Hematopoietic multipotent progenitor cell (in vitro differentiated cells): ENCODE data around the gene TRIO. TPM values are rescaled to one million over a fixed set of nuclear protein-coding genes. Genes with fewer than 3 reads are reported as not detected.

Source experiments
- DNase-seq, 3 donors: peaks; one replicate each; pipeline ENCODE4 v3.0.0-alpha.2; 2011 to 2015; ENCODE audit warnings: low read depth in 2 of 3, low spot score in 2 of 3
- total RNA-seq: library from RNA; depleted of rRNA; stranded (reverse); fragments of >200 nt; gene quantifications from one replicate; pipeline ENCODE4 v1.2.3, GENCODE V29; 2012

The TRIO gene
- total RNA-seq, 1 donor = 69.2 TPM

DNA sequence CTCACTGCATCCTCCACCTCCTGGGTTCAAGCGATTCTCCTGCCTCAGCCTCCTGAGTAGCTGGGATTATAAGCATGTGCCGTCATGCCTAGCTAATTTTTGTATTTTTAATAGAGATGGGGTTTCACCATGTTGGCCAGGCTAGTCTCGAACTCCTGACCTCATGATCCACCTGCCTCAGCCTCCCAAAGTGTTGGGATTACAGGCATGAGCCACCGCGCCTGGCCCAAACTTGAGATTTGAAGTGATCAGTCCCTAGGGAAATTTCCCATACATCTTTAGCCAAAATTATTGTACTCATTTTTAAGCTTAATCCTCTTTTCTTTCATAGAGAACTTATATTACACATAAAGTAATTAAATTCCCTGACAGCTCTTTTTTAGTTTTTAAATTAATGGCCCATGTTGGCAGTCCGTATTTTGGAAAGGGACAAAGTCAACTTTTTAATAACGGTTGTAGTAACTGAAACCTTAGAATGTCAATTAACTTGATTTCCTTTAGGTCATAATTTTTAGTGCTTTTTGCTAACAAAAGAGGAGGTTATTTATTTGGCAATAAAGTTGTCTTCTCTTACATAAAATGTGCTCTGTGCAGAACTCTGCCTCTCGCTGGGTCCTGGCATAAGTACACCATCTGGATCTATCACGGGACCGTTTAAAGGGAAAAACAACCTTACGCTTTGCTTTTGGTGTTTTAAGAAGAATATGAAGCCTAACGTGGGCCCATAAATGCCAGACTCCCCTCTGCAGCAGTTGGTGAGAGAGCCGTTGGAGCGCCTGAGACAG is 296.1 kb downstream of the TRIO start:
- DNase-seq = no peak

DNA sequence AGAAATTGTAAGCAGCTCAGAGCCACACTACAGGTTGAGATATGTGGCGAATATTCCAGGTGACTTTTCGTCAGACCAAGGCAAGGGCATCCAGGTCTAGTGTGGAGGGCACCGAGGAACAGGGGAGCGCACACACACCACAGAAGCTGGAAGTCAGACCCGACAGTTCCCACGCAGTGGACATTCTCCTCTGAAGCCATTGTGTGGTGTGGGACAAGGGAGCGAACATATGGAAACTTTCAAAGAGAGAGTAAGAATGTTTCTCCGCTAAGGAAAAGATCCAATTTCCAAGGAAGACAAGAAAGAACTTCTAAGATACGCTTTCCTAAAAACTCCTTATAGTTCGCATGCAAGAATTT is 297.1 kb downstream of the TRIO start:
- no peak for DNase-seq

DNA sequence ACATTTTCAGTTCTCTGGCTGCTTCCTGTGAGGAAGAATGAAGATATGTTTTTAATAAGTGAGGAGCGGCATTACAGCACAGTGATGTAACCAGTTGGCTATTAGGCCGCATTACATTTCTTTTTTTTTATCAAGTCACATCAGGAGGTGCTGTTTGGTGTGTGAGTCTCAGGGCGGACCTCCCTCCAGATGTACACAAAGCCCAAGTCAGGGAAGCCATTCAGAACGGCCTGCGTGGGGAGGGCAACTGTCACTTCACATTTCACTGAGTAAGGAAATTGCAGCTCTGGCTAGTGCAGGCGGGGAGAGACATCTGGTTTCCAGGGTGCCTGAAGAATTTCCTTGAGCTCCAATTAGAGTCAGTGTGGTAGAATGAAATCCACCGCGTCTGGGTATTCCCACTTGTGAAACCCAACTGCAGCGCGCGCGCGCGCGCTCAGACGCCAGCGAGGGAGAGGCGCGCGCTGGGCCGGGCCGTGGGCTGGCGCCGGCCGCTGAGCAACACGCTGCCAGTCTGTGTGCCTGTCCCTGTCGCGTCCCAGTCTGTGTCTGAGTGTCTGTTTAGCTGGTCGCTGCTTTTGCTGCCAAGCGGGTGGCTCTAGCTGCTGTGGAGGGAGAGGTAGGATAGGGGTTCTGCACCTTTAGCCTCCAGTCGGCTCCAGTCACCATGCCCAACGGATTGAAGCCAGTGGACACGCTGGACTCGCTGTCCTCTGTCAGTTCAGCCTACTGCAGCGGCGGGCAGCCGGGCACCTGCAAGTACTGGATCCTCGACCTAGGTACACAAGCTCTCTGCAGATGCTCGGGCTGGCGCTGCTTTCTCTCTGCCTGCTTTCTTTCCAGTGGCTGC is 297.7 kb downstream of the TRIO start:
- no peak for DNase-seq

DNA sequence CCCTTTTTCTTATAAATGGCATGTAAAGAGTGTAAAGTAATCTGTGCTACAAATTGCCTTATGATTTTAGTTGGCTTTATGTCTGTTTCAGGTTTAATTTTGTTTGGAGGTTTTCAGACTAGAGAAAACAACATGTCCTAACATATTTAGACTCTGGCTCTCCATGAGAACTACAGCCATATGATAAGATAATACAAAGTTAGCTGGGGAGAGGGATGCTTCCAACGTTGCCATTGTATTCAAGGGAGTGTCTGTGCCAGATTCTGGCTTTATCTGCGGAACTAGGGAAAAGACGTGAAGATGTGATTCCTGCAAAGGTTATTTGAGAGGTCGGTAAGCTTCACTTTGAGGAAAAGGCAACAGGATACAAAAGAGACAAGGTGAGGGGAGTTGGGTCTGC is 298.5 kb downstream of the TRIO start:
- no peak for DNase-seq

DNA sequence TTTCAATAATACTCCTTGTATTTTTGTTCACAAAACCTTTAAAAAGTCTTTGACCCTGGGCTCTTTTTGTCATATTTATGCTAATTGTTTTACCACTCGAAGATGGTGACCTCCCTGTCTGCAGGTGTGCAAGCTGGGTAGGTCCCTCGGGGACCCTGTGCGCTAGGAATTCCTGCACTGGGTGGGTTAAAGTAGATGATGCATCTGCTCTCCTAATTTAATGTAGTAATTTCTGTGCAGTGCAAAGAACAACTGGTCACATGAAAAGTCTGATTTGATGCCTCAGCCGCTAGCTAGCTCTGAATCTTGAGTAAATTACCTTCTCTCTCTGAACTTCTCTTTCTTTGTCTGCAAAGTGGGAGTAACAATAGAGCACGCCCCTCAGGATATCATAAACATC is 299.4 kb downstream of the TRIO start:
- DNase-seq = no peak

DNA sequence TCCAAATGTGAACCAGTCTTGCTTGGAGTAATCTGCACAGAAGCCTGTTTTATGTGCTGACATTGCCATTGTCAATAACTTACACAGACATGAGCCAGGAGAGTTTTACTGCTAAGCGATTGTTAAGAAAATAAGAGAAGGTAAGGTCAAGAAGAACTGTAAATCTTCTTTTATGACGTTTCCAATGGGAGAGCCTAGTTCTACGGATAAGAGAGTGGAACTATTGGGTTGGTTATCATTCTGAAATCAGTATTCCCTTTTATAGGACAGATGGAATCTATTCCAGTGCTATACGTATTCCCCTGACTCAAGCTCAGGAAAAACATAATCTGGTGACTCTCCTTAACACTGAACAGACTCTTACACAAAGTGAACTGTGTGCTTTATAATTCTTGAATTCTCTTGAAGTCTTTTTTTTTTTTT is 300.5 kb downstream of the TRIO start:
- no peak for DNase-seq

DNA sequence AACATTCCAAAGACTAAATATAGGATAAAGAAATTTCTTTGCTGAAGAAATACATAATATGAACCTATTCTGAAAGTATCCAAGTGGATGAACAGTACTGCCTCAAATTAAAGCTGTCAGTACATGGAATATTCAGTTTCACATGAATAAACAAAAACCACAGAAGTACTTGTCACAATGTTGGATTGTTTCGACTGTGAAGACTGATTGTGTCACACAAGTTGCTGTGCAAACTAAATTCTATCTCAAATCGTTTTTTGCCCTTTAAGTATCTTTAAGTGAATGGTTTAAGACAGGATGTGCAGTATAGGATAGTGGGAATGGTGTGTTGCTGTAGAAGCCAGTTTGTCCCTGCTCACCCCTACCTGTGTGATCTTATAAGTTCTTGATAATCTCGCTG is 301.0 kb downstream of the TRIO start:
- no peak for DNase-seq

DNA sequence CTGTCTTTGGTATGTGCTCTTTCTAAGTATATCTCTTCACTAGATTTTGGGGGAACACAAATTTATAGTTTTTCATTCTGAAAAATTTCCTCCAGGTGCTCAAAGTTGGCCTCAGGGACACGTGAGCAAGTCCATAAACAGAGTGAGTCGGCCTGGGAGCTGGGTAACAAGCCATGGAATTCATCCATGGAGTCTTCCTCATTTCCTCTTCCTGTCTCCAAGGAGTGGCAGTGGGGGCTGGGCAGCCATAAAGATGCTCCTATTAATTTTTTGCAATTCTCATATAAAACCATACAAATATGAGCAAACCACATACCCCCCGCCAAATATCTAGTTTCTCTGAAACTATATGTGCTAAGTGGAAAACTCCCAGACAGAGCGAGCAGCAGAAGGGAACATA is 301.9 kb downstream of the TRIO start:
- no peak for DNase-seq

DNA sequence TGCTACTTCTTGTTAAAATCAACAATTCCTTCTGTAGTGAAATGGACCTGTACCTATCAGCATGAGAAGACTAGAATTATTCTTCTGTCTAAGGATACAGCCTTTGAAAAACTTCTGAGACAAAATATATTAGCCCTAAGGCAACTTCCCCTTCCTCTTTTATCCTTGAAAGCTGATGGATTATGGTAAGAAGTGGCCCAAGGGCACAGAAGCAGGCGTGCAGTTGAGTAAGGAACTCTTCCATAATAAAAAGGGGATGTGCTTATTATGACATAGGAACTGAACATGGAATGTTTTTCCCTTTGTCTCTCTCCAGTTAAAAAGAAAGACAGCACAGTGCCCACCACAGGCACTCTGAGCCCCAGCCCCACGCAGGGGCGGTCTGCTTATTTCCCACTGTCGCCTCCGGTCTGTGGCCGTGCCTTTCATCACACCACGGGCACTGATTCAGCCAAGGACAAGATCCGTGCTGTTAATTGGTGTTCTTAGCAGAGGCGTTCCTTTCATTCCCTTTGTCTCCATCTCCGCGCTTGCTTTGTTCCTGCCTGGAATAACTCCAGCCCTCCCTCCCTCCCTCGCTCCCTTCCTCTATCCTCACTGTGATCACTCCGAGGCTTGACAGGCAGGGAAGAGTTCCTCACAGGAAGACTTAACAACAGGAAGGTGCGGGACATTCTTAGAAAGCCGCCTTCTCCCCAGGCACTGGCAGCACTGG is 302.6 kb downstream of the TRIO start:
- no peak for DNase-seq

DNA sequence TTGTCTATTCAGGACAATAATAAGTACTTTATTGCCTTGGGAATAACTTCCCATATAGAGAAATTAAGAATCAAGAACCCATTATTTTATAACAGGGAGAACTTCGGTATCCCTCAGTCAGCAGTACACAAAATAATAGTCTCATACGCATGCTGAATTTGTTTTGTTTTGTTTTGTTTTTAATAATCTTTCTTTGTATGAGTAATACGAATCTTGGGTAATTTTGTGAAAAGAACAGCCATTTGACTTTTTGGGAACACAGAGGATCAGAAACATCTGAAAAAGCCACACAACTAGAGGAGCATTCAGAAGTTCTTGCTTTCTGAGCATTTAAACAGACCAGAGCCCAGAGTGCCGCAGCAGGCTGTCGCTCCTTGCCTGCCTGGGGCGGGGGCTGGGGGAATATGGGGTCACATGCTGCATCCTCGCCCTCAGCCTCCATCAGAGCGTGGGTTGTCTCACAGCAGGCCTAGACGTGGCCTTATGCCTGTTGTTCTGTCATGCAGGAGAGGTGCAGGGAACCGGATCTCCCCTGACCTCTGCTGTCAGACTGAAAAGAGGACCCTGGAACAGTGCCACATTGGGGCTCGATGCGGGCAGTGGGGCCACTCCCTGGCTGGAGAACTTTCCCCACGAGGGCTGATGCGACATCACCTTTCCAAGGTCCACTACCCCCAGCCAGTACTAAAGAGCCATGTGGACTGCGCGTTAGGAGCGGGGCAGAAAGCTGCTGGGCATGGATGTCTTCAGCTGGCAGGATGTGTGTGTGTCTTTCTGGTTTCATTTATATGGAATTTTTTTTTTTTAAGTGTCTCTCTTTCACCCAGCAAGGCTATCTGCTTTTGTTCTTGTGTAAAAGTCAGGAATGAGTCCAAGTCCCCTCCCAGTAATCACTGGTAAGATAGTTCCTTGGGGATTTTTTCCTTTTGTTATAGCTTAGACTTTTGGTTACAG is 305.1 kb downstream of the TRIO start:
- DNase-seq = no peak

DNA sequence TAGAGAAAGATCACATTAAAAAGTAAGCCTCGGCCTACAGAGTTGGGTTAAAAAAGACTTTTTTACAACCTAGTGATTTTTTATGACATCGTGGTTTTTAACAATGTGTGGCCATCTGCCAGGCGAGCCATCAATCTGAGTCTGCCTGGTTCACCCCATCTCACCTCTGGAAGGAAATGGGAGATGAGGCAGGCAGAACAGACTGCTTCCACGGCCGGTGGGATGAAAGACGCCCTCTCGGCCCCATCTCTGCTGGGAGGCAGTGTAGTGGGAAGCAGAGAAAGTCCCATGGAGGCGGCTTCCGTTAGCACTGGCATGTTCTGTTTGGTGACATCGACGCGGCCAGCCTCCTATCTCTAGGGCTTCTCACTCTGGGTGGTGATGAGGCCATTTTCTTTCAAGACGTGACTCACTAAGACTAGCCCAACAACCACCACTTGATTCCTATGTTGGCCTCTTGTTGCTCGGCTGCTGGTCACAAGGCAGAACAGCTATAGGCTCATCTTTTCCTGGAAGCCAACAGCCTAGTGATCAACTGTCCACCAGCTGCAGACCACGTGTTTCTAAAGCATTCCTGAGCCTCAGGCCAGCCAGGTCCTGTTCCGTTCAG is 306.0 kb downstream of the TRIO start:
- no peak for DNase-seq

DNA sequence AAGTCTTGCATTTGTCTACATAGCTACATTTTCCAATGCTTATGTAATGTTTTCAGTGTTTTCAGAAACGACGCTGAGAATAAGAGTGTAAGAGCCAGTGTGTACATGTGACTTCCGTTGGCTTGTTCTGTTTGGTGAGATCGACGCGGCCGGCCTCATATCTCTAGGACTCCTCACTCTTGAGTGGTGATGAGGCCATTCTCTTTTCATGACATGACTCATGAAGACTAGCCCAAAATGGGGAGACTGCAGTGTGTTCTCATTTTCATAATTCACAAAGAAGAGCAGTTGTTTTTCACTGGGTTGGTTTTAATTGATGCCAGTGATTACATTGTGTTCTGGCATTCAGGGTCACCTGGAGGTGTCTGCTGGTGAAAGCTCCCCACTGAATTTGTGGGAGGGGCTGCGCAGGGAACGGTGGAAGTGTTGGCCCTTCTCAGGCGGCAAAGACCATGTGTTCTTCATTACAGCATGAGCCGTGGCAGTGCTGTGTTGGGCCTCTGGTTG is 306.9 kb downstream of the TRIO start:
- no peak for DNase-seq

DNA sequence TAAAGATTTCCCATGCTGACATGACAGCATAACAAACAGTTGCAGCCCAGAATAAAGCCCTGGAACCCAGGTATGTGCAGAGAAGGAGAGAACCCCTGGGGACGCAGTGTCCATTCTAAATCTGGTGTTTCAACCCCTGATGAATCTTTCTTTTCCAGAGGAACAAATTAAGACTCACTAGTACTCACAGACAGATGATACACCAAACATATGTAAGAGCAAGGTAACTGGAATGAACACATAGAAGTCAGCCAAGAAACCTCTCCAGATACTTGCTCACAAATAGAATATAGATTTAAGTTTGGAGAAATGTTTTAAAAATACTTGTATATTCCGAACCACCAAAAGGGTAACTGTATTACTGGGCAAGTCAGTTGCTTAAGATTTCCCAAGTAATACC is 307.6 kb downstream of the TRIO start:
- DNase-seq = no peak

DNA sequence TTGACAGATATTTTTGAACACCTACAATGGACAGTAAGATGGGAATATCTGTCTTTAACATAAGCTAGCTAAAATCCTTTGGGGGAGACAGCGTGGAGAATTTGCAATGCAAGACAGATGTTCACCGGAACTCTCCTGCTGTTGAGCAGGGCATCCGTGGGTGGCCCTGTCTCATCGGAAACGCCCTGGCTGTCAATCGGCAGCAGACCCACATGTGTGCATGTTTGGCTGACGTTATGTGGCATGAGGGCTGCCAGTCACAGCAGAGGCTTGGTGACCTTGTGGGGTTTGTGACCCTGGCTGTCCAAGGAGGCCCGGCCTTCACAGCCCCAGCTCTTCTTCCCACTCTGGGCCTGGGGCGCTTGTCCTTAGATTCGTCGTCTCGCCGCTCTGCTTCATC is 308.7 kb downstream of the TRIO start:
- DNase-seq = no peak

DNA sequence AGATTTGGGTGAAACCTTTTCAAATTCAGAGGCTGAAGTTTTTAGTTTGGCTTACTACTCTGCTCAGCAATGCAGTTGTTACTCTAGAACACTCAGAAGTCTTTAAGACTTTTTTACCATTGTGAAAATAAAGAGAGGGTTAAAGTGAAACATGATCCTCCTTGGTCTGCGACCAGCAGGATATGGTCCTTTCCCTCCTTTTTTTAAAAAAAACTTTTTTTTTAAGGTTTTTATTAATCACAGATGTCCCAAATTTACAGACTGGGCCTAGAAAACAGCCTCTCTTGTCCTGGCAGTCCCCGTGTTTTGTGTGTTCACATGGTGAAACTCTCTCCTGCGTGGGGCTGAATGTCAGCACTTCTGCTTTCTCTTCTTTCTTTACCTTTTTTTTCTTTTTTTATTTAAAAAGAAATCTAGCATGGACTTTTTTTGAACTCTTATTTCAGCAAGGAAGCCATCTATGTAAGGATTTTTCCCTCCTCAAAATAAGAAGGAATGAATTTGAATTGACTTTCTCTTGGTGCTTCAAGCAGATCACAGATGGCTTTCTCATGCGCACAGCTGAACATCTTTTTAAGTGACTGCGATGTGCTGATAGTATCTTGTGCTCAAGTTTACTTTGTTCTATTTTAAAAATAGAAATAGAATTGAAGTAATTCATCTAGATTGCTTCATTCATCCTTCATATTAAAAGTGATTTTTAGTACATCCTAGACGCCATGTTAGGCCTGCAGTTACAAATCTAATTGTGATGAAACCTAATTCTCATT is 309.7 kb downstream of the TRIO start:
- DNase-seq = no peak

DNA sequence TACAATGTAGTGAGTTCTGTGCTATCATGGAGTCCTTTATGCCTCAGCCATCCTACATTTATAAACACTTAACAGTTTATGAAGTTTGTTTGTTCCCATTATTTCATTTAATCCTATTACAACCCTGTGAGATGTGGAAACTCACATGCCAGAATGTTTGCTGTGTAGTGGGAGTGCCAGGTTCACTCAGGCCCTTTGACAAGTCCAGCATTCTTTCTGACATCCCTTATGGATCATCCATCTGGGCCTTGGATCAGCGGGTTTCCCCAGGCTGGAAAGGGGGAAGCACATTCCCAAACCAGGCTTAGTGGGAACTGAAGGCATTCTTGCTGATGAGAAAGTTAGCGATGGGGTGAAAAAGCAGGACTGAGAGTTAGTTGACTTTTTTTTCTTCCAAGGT is 310.3 kb downstream of the TRIO start:
- no peak for DNase-seq

DNA sequence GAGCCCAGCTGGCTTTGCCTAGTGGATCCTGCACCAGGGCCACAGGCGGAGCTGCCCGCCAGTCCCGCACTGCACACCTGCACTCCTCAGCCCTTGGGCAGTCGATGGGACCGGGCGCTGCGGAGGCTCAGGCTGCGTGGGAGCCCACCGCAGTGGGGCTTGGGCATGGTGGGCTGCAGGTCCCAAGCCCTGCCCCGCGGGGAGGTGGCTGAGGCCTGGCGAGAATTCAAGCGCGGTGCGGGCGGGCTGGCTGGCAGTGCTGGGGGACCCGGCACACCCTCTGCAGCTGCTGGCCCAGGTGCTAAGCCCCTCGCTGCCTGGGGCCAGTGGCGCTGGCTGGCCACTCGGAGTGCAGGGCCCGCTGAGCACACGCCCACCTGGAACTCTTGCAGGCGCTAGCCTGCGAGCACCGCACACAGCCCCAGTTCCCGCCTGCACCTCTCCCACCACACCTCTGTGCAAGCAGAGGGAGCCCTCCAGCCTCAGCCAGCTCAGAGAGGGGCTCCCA is 312.7 kb downstream of the TRIO start:
- no peak for DNase-seq

DNA sequence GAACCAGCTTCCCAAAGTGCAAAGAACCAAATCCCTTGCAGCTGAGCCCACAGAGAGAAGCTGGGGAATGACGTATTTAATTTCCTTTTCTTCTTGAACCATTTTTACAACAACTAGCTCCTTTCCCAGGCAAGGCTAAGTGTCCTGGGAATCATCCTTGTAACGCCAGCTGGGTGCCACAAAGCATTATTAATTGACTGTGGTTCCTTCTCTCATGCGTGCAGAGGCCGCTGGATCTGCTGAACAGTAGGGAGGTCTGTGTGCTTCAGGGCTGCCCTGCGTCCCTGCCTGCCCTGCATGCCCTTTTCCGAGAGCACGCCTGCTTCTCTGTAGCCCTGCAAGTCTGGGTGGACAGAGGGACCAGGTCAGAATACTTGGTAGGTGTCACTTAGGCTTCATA is 314.3 kb downstream of the TRIO start:
- no peak for DNase-seq

DNA sequence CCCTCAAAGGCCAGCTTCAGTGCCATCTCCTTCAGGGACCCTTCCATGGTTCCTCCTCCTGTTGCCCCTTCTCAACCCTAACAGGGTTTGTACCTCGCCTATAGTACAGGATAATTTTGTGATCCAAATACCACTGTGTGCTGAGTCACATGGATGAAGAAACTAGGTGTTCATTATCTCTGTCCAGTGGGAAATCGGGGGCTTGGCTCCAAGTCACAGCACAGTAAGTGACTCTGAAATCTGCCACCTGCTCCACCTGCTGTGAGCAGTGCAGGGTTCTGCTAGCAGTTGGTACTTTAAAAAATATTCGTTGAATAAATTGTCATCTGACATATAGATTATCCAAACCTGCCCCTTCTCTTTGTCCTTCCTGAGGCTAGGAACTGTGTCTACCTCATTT is 315.3 kb downstream of the TRIO start:
- DNase-seq = no peak
